GM21737 (cell line): ENCODE results near the gene FRYL.
"Not testable (repeated sequence)": the region's sequence is repeated elsewhere in the genome, so short reads cannot be mapped to it uniquely, and the experiment has no call there.

Source experiments
- ATAC-seq: cut with Tn5 transposase; IDR thresholded peaks from one replicate; pipeline ENCODE4 v1.9.1; 2021; ENCODE audit warnings: mild to moderate bottlenecking, moderate library complexity; ENCODE audit not compliant: unreplicated experiment

The FRYL gene

DNA sequence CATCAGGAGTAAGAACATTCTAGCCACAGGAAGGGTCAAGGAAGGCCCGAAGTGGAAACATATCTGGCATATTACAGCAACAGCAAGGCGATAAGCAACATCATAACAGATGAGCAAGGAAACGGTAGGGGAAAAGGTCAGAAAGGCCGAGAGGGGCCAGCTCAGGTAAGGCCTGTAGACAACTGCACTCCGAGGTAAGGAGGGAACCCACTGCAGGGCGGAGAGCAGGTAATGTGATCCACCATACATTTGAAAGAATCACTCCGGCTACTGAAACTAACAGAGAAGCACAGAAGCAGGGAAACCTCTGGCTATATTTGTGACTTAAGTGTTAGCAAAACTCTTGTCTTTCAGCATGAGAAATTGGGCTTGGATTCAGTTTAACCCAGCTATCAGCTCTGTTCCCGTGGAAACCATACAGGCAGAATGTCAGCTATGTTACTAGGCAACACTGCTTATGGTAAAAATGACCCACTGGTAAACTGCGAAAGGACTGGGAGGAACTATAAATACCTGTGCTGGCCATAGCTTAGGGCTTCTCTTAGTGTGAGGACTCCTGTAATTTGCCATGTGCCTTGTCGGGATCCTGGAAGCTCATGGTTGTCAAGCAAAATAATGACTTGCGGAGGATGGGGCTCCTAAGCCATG is 31.0 kb downstream of the FRYL start:
- ATAC-seq: no peak

DNA sequence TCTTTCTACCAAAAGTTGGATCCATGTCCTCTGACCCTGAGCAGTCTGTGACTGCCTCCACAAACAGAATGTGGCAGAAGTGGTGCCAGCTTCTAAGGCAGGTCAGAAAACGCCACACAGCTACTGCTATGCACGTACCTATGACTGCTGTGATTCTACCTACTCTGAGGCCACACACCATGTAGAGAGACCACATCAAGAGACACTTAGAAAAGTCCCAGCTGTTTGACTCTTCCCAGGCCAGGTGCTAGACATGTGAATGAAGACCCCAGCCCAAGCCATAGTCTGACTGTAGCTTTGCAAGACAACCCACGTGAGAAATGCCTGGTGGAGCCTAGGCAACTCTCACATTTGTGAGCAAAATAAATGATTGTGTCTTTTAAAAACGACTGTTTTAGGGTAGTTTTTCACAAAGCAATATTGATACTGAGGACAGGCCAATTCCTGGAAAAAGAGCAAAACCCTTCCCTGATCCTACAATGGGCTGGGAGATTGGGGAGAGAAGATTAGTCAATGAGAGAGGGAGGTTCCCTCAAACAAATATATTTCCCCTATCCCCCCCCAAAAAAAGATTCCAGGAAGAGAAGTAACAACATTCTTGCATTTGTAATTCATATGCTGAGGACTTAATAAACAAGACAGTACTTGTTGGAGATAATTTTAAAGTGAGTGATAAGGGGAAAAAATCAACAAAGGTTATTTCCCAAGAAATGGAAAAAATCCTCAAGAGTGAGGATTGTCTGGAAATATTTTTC is 33.3 kb downstream of the FRYL start:
- ATAC-seq: no peak

DNA sequence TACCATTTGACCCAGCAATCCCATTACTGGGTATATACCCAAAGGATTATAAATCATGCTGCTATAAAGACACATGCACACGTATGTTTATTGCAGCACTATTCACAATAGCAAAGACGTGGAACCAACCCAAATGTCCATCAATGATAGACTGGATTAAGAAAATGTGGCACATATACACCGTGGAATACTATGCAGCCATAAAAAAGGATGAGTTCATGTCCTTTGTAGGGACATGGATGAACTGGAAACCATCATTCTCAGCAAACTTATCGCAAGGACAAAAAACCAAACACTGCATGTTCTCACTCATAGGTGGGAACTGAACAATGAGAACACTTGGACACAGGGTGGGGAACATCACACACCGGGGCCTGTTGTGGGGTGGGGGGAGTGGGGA is 34.9 kb downstream of the FRYL start:
- not testable (repeated sequence) for ATAC-seq

DNA sequence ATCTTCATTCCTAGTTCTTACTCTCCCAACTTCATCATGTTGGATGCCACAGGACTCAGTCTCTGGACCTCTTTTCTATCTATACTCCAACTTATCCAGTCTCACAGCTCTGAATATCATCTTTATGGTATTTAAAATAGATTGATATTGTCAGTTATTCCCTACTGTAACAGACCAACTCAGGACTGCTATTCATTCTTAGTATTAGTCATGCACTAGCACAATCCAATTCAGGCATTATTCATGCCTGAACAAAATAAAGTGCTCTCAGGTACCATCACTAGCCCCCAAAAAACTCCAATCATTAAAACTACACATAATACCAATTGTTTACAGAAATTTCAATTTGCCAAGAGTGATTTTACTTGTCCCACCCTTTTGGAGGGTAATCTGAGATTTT is 37.7 kb downstream of the FRYL start:
- ATAC-seq: no peak

DNA sequence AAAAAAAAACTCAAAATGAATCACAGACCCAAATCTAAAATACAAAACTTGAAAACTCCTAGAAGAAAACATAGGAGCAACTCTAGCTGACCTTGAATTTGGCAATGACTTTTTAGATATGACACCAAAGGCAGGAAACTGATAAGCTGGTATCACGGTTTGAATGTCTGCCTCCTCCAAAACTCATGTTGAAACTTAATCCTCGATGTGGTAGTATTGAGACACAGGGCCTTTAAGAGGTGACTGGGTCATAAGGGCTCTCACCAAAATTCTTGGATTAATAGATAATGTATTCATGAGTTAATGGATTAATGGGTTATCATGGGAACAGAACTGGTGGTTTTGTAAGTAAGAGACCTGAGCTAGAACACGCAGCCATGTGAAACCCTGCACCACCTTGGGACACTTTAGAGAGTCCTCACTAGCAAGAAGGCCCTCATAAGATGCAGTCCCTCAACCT is 40.5 kb downstream of the FRYL start:
- peak; percentile 66 for ATAC-seq

DNA sequence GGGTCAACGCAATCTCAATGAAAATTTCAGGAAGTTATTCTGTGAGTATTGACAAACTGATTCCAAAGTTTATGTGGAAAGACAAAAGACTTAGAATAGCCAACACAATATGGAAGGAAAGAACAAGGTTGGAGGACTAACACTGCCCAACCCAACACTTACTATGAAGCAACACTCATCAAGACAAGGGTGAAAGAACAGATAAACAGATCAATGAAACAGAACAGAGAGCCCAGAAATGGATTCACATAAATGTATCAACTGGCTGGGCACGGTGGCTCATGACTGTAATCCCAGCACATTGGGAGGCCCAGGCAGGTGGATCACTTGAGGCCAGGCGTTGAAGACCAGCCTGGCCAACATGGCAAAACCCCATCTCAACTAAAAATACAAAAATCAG is 41.2 kb downstream of the FRYL start:
- ATAC-seq: no peak

DNA sequence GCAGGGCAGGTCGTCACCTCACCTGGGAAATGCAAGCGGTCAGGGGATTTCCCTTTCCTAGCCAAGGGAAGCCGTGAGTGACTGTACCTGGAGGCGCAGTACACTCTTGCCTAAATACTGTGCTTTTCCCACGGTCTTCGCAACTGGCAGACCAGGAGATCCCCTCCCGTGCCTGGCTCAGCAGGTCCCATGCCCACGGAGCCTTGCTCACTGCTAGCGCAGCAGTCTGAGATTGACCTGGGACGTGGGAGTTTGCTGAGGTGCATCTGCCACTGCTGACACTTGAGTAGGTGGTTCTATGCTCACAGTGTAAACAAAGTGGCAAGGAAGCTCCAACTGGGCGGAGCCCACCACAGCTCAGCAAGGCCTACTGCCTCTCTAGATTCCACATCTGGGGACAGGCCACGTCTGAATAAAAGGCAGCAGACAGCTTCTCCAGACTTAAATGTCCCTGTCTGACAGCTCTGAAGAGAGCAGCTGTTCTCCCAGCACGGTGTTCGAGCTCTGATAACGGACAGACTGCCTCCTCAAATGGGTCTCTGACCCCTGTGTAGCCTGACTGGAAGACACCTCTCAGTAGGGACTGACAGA is 51.1 kb downstream of the FRYL start:
- not testable (repeated sequence) for ATAC-seq

DNA sequence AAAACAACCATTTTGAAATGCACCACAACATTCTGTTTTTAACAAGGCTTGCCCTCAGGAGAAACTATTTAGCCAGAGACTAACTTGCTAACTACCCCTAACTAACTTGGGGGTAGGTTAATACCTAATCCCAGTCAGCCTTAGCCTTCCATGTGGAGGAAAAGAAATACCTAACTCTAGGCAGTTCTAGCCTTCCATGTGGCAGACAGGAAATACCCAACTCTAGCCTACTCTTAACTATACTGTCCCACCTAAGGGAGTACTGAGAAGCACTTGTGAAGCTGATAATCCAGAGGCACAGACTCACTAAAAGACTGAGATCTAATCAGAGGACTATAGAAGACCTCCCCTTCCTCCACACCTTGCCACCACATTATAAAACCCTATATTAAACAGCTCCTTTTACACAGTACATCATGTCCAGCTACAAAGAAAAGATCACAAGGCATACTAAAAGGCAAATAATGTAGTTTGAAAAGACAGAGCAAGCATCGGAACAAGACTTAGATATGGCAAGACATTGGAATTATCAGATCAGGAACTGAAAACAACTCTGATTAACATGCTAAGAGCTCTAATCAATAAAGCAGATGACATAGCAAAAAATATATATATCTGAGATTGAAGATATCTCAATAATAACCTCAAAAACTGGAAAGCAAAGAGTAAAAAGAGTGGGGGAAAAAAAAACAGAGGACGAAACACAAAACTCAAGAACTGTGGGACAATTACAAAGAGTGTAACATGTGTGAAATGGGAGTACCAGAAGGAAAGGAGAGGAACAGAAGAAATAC is 52.2 kb downstream of the FRYL start:
- ATAC-seq: no peak

DNA sequence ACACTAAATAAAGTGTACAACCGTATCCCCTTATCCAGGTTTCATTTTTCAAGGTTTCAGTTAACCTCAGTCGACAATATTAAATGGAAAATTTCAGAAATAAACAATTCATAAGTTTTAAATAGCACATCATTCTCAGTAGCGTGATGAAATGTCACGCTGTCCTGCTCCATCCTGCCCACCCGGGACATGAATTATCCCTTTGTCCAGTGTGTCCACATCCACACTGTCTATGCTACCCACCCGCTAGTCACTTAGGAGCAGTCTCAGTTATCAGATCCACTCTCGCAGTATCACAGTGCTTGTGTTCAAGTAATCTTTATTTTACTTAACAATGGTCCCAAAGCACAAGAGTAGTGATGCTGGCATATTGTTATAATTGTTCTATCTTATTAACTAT is 54.7 kb downstream of the FRYL start:
- no peak for ATAC-seq

DNA sequence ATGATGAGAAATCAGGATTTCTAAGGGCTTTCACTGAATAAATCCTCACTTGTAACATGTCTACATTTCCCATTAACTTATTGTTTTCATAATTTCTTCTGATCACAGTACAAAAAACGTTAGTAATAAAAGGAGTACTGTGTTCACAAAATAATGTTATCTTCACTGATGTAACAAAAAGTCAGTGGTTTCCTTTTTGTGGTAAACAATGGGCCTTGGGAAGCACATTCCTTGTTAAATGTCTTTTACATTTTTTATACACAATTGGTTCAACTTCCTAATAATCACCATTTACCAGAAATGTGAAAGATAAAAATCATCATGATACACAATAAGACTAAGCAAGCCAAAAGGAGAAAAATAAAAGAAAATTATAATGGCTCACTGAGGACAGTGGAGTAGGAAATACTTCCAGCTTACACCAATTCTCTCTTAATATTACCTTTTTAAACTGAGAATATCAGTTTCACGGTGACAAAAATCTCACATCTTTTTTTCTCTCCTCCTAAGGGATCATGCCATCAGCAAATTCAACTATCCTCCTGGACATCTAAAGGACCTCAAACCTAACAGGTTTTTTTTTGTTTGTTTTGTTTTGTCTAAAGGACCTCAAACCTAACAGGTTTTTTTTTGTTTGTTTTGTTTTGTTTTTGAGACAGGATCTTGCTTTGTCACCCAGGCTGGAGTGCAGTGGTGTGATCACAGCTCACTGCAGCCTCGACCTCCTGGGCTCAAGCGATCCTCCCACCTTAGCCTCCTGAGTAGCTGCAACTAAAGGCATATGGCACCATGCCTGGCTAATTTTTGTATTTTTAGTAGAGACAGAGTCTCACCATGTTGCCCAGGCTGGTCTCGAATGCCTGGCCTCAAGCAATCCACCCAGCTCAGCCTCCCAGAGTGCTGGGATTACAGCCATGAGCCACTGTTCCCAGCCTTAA is 57.3 kb downstream of the FRYL start:
- ATAC-seq: no peak

DNA sequence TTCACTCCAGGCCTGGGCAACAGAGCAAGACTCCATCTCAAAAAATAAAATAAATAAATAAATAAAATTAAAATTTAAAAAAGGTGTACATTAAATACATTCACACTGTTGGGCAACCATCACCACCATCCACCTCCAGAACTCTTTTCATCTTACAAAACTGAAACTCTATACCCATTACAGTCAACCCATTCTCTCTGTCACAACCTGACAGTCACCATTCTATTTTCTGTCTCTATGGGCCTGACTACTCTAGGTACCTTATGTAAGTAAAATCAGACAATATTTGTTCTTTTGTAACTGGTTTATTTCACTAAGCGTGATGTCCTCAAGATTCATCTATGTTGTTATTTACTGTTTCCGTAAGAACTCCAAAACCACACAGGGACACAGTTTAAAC is 59.6 kb downstream of the FRYL start:
- ATAC-seq: no peak

DNA sequence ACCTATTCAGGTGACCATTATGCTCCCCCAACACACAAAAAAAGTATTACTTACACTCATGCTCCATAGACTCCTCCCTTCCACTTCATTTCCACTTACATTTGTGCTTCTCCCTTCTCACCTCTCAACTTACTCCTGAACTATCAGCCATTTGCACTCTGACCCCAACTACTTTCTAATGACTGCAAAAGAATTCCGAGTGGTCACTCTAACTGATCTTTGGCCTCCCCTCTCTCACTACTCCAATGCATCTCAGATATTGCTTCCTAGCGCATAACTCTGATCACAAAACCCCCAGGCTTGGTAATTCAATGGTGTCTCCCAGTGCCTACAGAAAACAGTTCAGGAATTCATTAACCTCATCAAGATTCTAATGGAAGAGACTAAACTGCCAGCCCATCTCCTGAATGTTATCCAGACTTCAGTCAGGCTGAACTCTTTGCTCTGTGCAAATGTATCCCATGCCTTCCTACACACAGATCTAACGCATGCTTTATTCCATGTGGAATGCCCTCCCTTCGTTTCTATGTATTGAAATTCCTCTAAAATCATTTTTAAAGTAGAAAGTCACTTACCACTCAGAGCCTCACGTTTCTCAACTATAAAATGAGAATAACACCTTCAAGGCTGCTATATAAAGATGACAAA is 61.1 kb downstream of the FRYL start:
- ATAC-seq: no peak

DNA sequence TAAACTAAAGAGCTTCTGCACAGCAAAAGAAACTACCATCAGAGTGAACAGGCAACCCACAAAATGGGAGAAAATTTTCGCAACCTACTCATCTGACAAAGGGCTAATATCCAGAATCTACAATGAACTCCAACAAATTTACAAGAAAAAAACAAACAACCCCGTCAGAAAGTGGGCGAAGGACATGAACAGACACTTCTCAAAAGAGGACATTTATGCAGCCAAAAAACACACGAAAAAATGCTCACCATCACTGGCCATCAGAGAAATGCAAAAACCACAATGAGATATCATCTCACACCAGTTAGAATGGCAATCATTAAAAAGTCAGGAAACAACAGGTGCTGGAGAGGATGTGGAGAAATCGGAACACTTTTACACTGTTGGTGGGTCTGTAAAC is 63.8 kb downstream of the FRYL start:
- not testable (repeated sequence) for ATAC-seq

DNA sequence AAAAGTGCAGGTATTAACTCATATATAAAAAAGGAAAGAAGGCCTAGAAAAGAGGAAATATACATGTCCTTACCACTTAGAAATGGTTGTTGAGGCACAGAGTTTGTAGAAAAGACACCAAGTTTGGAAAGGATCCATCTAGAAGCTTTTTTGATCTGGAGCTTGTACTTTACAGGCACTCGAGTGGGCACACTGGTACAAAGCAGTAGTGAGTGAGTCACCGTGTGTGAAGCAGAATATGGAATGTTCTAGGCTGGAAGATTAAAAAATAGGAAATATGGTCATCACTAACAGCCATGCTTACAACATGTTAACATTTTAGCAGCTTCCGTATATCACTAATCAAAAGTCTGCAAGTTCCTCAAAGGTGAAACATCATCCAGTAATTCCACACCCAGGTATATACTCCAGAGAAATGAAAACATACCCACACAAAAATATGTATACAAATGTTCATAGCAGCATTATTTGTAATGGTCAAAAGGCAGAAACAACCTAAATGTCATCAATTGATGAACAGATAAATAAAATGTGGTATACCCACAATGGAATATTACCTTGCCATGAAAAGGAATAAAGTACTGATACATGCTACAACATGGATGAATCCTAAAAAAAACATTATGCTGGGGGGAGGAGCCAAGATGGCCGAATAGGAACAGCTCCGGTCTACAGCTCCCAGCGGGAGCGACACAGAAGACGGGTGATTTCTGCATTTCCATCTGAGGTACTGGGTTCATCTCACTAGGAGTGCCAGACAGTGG is 69.5 kb downstream of the FRYL start:
- ATAC-seq: no peak

DNA sequence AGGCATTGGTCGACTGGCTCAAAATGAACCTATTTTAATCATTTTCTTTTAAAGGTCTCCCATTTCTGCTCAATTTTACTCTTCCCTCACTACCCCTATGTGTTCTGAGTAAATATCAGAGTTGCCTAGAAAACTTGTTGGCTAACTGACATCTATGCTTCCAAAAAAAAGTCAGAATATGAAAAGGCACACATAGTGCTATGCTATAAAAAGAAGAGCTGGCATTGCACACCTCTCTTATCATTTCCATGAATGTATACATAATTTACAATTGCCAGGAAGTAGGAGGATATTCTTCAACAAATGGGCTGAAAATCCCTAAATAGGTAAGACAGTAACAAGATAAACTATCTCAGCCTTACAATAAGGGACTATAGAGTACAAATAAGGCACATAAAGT is 70.2 kb downstream of the FRYL start:
- no peak for ATAC-seq

DNA sequence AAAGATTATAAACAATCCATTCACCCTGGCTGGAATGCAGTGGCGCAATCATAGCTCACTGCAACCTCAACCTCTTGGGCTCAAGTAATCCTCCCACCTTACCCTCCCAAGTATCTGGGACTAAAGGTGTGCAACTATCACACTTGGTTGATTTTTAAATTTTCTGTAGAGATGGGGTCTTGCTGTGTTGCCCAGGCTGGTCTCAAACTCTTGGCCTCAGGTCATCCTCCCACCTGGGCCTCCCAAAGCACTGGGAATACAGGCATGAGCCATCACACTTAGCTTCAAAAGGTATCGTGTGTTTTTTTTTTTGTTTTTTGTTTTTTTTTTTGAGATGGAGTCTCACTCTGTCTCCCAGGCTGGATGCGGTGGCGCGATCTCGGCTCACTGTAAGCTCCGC is 71.5 kb downstream of the FRYL start:
- ATAC-seq: no peak

DNA sequence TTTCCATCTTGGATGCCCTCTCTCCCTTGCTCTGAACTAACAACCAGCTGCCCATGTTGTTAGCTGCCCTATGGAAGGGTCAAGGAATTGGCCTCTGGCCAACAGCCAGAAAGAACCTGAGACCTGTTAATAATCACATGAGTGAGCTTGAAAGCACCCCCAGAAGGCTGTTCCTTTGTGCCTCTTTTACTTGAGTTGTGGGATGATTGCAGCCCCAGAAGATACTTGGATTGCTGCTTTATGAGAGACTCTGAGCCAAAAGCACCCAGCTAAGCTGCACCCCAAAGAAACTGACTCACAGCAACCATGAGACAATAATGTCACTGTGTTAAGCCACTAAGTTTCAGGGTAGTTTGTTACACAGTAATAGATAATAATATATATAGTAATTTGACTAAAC is 73.3 kb downstream of the FRYL start:
- ATAC-seq: no peak

DNA sequence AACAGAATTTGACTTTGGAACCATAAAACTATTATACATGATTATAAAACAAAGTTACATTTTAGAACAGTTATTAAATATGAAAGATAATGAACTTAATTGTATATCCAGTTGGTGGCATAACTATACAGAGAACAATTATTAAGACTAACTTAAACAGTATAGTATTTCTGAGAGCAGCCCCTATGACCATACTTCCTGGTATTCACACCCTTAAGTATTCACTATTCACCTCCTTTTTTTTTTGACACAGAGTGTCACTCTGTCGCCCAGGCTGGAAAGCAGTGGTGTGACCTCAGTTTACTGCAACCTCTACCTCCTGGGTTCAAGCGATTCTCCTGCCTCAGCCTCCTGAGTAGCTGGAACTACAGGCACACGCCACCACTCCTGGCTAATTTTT is 74.5 kb downstream of the FRYL start:
- ATAC-seq: no peak
